Caki2 (cell line): Measurements from ENCODE around the gene LGMN. TPM values are rescaled to one million over a fixed set of nuclear protein-coding genes. Genes with fewer than 3 reads are reported as not detected.
"Not testable (repeated sequence)": the region's sequence is repeated elsewhere in the genome, so short reads cannot be mapped to it uniquely, and the experiment has no call there.

ENCODE experiments used
- DNase-seq: peaks from one replicate; pipeline ENCODE4 v3.0.0-alpha.2; 2015; ENCODE audit warnings: low read depth
- in situ Hi-C: cut with HindIII; loops from 2 replicates; pipeline ENCODE4 v1.10.0; 2016; ENCODE audit warnings: low sequenced_read_pairs, low pct_unique_long_range_greater_than_20kb, mixed read lengths
- total RNA-seq: library from RNA; depleted of rRNA; stranded (reverse); fragments of >200 nt; shearing (Covaris generic); gene quantifications from 2 replicates; pipeline ENCODE4 v1.2.3, GENCODE V29; 2014; ENCODE audit warnings: low replicate concordance

LGMN gene
- total RNA-seq, 1 experiment from 2014 or later, result 63.5 TPM

GRCh38 chr14:92768236-92768635 lies 19.8 kb upstream of the LGMN start:
- peak; percentile 84 for DNase-seq
- in situ Hi-C loops, result not testable (repeated sequence)

GRCh38 chr14:92763666-92764631 lies 15.5 kb upstream of the LGMN start:
- in situ Hi-C loops, DNase-seq: not testable (repeated sequence)

GRCh38 chr14:92760524-92760805 lies 12.0 kb upstream of the LGMN start:
- in situ Hi-C loops, result no loop called here
- no peak for DNase-seq

GRCh38 chr14:92759679-92760523 lies 11.5 kb upstream of the LGMN start:
- in situ Hi-C loops, result no loop called here
- DNase-seq, result peak; percentile 9

- in situ Hi-C loops, result no loop called here
- DNase-seq, result peak; percentile 86
Measured at GRCh38 chr14:92759300-92759678, 10.9 kb upstream of the LGMN start.

GRCh38 chr14:92756446-92756845 lies 8.0 kb upstream of the LGMN start:
- in situ Hi-C loops, result no loop called here
- no peak for DNase-seq

- in situ Hi-C loops, result no loop called here
- no peak for DNase-seq
Measured at GRCh38 chr14:92755495-92755894, 7.1 kb upstream of the LGMN start.

- DNase-seq, result no peak
- in situ Hi-C loops, result no loop called here
Measured at GRCh38 chr14:92754966-92755365, 6.5 kb upstream of the LGMN start.

- no peak for DNase-seq
- in situ Hi-C loops, result no loop called here
Measured at GRCh38 chr14:92753250-92753649, 4.8 kb upstream of the LGMN start.

- DNase-seq, result no peak
- in situ Hi-C loops, result no loop called here
Measured at GRCh38 chr14:92751819-92752218, 3.4 kb upstream of the LGMN start.

- DNase-seq, result no peak
- in situ Hi-C loops, result no loop called here
Measured at GRCh38 chr14:92750994-92751400, 2.6 kb upstream of the LGMN start.

GRCh38 chr14:92750222-92750728 lies 1.8 kb upstream of the LGMN start:
- in situ Hi-C loops, DNase-seq: not testable (repeated sequence)

GRCh38 chr14:92747701-92748258 lies 647 bp downstream of the LGMN start:
- in situ Hi-C loops, result no loop called here
- no peak for DNase-seq

- in situ Hi-C loops, result no loop called here
- DNase-seq, result no peak
Measured at GRCh38 chr14:92744198-92744597, 4.2 kb downstream of the LGMN start.

- in situ Hi-C loops, result no loop called here
- DNase-seq, result no peak
Measured at GRCh38 chr14:92740440-92740839, 8.0 kb downstream of the LGMN start.

- in situ Hi-C loops, result no loop called here
- DNase-seq, result no peak
Measured at GRCh38 chr14:92737619-92738188, 10.7 kb downstream of the LGMN start.

- DNase-seq, result no peak
- in situ Hi-C loops, result no loop called here
Measured at GRCh38 chr14:92737206-92737605, 11.2 kb downstream of the LGMN start.

GRCh38 chr14:92735344-92735743 lies 13.1 kb downstream of the LGMN start:
- DNase-seq, result no peak
- in situ Hi-C loops, result no loop called here

GRCh38 chr14:92734618-92735017 lies 13.8 kb downstream of the LGMN start:
- no peak for DNase-seq
- in situ Hi-C loops, result no loop called here
